Measurements from ENCODE around the gene CEACAM20. TPM values are rescaled to one million over a fixed set of nuclear protein-coding genes. Genes with fewer than 3 reads are reported as not detected.

The CEACAM20 gene
- total and polyA plus RNA-seq, 2 of the 13 experiments (the other 11 are each of a cell fraction or from before 2014, with no cell fraction given): 0.04 TPM; not detected in 1

- TF ChIP-seq SRF (IDR thresholded peaks at IDR 0.05; ENCODE audit: low read depth, low read length): no peak
- no peak for TF ChIP-seq ARID2 (CRISPR knock-in tag; IDR thresholded peaks at IDR 0.05; ENCODE audit: borderline replicate concordance)
- TF ChIP-seq HNRNPLL (IDR thresholded peaks at IDR 0.05; ENCODE audit: low read depth, low read length, poor library complexity, severe bottlenecking): peak; percentile 62
- TF ChIP-seq, protein P1, sequence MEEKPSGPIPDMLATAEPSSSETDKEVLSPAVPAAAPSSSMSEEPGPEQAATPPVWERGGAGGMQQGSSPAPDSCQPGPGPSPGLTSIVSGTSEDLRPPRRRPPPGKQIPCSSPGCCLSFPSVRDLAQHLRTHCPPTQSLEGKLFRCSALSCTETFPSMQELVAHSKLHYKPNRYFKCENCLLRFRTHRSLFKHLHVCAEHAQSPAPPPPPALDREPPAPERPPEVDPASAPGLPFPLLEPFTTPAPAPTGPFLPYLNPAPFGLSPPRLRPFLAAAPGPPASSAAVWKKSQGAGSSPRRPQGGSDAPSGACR (CRISPR knock-in tag; IDR thresholded peaks at IDR 0.05): peak; percentile 67; the same call in 1 of the 2 replicates
- TF ChIP-seq ZNF362 (CRISPR knock-in tag; IDR thresholded peaks at IDR 0.05; ENCODE audit: borderline replicate concordance): 0 out of 2 replicates have a peak, but pooled peaks have one; percentile 35
- no peak for TF ChIP-seq ZNF558 (CRISPR knock-in tag; IDR thresholded peaks at IDR 0.05; ENCODE audit: borderline replicate concordance)
- no peak for TF ChIP-seq SNAPC2 (CRISPR knock-in tag; IDR thresholded peaks at IDR 0.05)
- TF ChIP-seq ZNF17 (CRISPR knock-in tag; IDR thresholded peaks at IDR 0.05): no peak
- TF ChIP-seq SNAPC5 (CRISPR knock-in tag; IDR thresholded peaks at IDR 0.05; ENCODE audit: borderline replicate concordance): no peak
- peak; percentile 34; the same call in 1 of the 2 replicates for TF ChIP-seq RFXANK (CRISPR knock-in tag; IDR thresholded peaks at IDR 0.05)
- no peak for TF ChIP-seq REXO4 (CRISPR knock-in tag; IDR thresholded peaks at IDR 0.05; ENCODE audit: borderline replicate concordance)
- TF ChIP-seq HNRNPH1 (optimal IDR thresholded peaks at IDR 0.05; ENCODE audit: low read depth, low read length): peak; percentile 34
- no peak for TF ChIP-seq GPBP1L1 (CRISPR knock-in tag; IDR thresholded peaks at IDR 0.05)
- TF ChIP-seq NR2F6 (IDR thresholded peaks at IDR 0.05): no peak
- TF ChIP-seq NR2F6 (CRISPR knock-in tag; IDR thresholded peaks at IDR 0.05): no peak; the same call in 1 of the 2 replicates
- 0 out of 2 replicates have a peak, but pooled peaks have one; percentile 74 for TF ChIP-seq ZNF660 (CRISPR knock-in tag; IDR thresholded peaks at IDR 0.05; ENCODE audit: borderline replicate concordance, low read depth)
- TF ChIP-seq ZNF232 (CRISPR knock-in tag; IDR thresholded peaks at IDR 0.05; ENCODE audit: borderline replicate concordance): peak; percentile 68; the same call in 1 of the 2 replicates
- no peak for TF ChIP-seq ZSCAN25 (CRISPR knock-in tag; IDR thresholded peaks at IDR 0.05)
- TF ChIP-seq TAF1 (CRISPR knock-in tag; IDR thresholded peaks at IDR 0.05): peak; percentile 94
- peak; percentile 93 for TF ChIP-seq ZNF263 (CRISPR knock-in tag; IDR thresholded peaks at IDR 0.05)
- TF ChIP-seq, protein P2, sequence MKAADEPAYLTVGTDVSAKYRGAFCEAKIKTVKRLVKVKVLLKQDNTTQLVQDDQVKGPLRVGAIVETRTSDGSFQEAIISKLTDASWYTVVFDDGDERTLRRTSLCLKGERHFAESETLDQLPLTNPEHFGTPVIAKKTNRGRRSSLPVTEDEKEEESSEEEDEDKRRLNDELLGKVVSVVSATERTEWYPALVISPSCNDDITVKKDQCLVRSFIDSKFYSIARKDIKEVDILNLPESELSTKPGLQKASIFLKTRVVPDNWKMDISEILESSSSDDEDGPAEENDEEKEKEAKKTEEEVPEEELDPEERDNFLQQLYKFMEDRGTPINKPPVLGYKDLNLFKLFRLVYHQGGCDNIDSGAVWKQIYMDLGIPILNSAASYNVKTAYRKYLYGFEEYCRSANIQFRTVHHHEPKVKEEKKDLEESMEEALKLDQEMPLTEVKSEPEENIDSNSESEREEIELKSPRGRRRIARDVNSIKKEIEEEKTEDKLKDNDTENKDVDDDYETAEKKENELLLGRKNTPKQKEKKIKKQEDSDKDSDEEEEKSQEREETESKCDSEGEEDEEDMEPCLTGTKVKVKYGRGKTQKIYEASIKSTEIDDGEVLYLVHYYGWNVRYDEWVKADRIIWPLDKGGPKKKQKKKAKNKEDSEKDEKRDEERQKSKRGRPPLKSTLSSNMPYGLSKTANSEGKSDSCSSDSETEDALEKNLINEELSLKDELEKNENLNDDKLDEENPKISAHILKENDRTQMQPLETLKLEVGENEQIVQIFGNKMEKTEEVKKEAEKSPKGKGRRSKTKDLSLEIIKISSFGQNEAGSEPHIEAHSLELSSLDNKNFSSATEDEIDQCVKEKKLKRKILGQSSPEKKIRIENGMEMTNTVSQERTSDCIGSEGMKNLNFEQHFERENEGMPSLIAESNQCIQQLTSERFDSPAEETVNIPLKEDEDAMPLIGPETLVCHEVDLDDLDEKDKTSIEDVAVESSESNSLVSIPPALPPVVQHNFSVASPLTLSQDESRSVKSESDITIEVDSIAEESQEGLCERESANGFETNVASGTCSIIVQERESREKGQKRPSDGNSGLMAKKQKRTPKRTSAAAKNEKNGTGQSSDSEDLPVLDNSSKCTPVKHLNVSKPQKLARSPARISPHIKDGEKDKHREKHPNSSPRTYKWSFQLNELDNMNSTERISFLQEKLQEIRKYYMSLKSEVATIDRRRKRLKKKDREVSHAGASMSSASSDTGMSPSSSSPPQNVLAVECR (CRISPR knock-in tag; IDR thresholded peaks at IDR 0.05; ENCODE audit: borderline replicate concordance): peak; percentile 99
- peak; percentile 94 for TF ChIP-seq ZNF546 (CRISPR knock-in tag; conservative IDR thresholded peaks at IDR 0.05)
Observed at GRCh38 chr19:44499962-44500949, 29.2 kb downstream of the CEACAM20 start, which contains the start of gene ZNF180 (continued).

Measured in HepG2 (cell line).